ENCODE measurements around the gene CHCHD3.

- TF ChIP-seq REST (IDR thresholded peaks at IDR 0.05; ENCODE audit: insufficient read depth in 1 of 2, low read depth in 2 of 2, low read length in 2 of 2) (no peak), POLR2AphosphoS5 (IDR thresholded peaks at IDR 0.05; ENCODE audit: low read depth, low read length) (no peak), TAF1 (IDR thresholded peaks at IDR 0.05; ENCODE audit: borderline replicate concordance, insufficient read depth, low read length) (no peak), SIN3A (IDR thresholded peaks at IDR 0.05; ENCODE audit: borderline replicate concordance, insufficient read depth, low read length) (no peak)
These were observed 271.3 kb downstream of the CHCHD3 start for GRCh38 chr7:132810561-132810960.
